H9 (cell line): ENCODE measurements around the gene DENND4A. TPM values are rescaled to one million over a fixed set of nuclear protein-coding genes. Genes with fewer than 3 reads are reported as not detected.
A peak's percentile ranks its signal among the peaks of the same experiment; 100 is the strongest.

ENCODE experiments used
- DNase-seq: peaks from one replicate; pipeline ENCODE4 v3.0.0-alpha.2; 2017
- H2AFZ ChIP-seq: one replicate; pipeline ENCODE4 v1.6.1; 2013; ENCODE audit warnings: mild to moderate bottlenecking, low read length, control low read depth, moderate library complexity
- H2AK5ac ChIP-seq: 2 replicates; pipeline ENCODE4 v1.6.1; 2013; ENCODE audit warnings: low read length, control low read depth, mixed read lengths; ENCODE audit not compliant: insufficient read length
- H2BK120ac ChIP-seq: one replicate; pipeline ENCODE4 v1.6.1; 2013; ENCODE audit warnings: low read depth, mild to moderate bottlenecking, low read length, control low read depth, inconsistent platforms; ENCODE audit not compliant: poor library complexity, severe bottlenecking
- H2BK12ac ChIP-seq: 2 replicates; pipeline ENCODE4 v1.6.1; 2013; ENCODE audit warnings: low read length, control low read depth, mixed read lengths, low read depth; ENCODE audit not compliant: insufficient read length
- H2BK15ac ChIP-seq: 2 replicates; pipeline ENCODE4 v1.6.1; 2013; ENCODE audit warnings: low read depth, low read length, control low read depth
- H2BK20ac ChIP-seq: one replicate; pipeline ENCODE4 v1.6.1; 2013; ENCODE audit warnings: low read depth, mild to moderate bottlenecking, low read length, control low read depth, inconsistent platforms; ENCODE audit not compliant: poor library complexity, severe bottlenecking
- H2BK5ac ChIP-seq: 2 replicates; pipeline ENCODE4 v1.6.1; 2013; ENCODE audit warnings: low read length, control low read depth, mixed read lengths; ENCODE audit not compliant: insufficient read length
- H3K14ac ChIP-seq: 2 replicates; pipeline ENCODE4 v1.6.1; 2013; ENCODE audit warnings: low read length, control low read depth; ENCODE audit not compliant: insufficient read depth
- H3K18ac ChIP-seq: 2 replicates; pipeline ENCODE4 v1.6.1; 2013; ENCODE audit warnings: low read depth, mild to moderate bottlenecking, mixed read lengths, low read length, control low read depth; ENCODE audit not compliant: insufficient read length
- H3K23ac ChIP-seq: 2 replicates; pipeline ENCODE4 v1.6.1; 2013; ENCODE audit warnings: low read length, control low read depth, mixed read lengths, low read depth; ENCODE audit not compliant: insufficient read length
- H3K23me2 ChIP-seq: 2 replicates; pipeline ENCODE4 v1.6.1; 2013; ENCODE audit warnings: low read depth, mild to moderate bottlenecking, mixed read lengths, low read length, control low read depth; ENCODE audit not compliant: insufficient read length, poor library complexity, severe bottlenecking
- H3K27ac ChIP-seq: 2 replicates; pipeline ENCODE4 v1.5.1; 2013; ENCODE audit warnings: low read length, control low read depth, mixed read lengths, low read depth; ENCODE audit not compliant: insufficient read length
- H3K27me3 ChIP-seq: 2 replicates; pipeline ENCODE4 v1.6.1; 2013; ENCODE audit warnings: low read length, control low read depth, inconsistent platforms; ENCODE audit not compliant: insufficient read depth
- H3K4ac ChIP-seq: 2 replicates; pipeline ENCODE4 v1.6.1; 2013; ENCODE audit warnings: low read depth, mild to moderate bottlenecking, control low read depth, inconsistent platforms, low read length, moderate library complexity
- H3K4me1 ChIP-seq: 2 replicates; pipeline ENCODE4 v1.6.1; 2013; ENCODE audit warnings: low read length, control low read depth, inconsistent platforms; ENCODE audit not compliant: insufficient read depth
- H3K4me2 ChIP-seq: 2 replicates; pipeline ENCODE4 v1.6.1; 2013; ENCODE audit warnings: low read length, control low read depth, mixed read lengths; ENCODE audit not compliant: insufficient read length, insufficient read depth
- H3K56ac ChIP-seq: 2 replicates; pipeline ENCODE4 v1.6.1; 2013; ENCODE audit warnings: low read depth, mild to moderate bottlenecking, mixed read lengths, low read length, control low read depth; ENCODE audit not compliant: insufficient read length
- H3K79me1 ChIP-seq: 2 replicates; pipeline ENCODE4 v1.6.1; 2013; ENCODE audit warnings: low read depth, mild to moderate bottlenecking, moderate library complexity, low read length, control low read depth, inconsistent platforms; ENCODE audit not compliant: insufficient read depth, poor library complexity, severe bottlenecking
- H3K79me2 ChIP-seq: 2 replicates; pipeline ENCODE4 v1.6.1; 2013; ENCODE audit warnings: low read length, control low read depth, inconsistent platforms; ENCODE audit not compliant: insufficient read depth
- H3K9ac ChIP-seq: 2 replicates; pipeline ENCODE4 v1.6.1; 2013; ENCODE audit warnings: low read length, control low read depth, mixed read lengths; ENCODE audit not compliant: insufficient read length; ENCODE audit errors: extremely low read depth
- H3K9me3 ChIP-seq: one replicate; pipeline ENCODE4 v1.6.1; 2013; ENCODE audit warnings: low read depth, low read length, inconsistent platforms; ENCODE audit not compliant: control insufficient read depth
- H3T11ph ChIP-seq: one replicate; pipeline ENCODE4 v1.6.1; 2013; ENCODE audit warnings: mild to moderate bottlenecking, low read length, control low read depth, inconsistent platforms
- H4K20me1 ChIP-seq: one replicate; pipeline ENCODE4 v1.6.1; 2013; ENCODE audit not compliant: control insufficient read depth, insufficient read length, insufficient read depth
- H4K5ac ChIP-seq: 2 replicates; pipeline ENCODE4 v1.6.1; 2013; ENCODE audit warnings: low read depth, mild to moderate bottlenecking, mixed read lengths, low read length, control low read depth; ENCODE audit not compliant: insufficient read length
- H4K8ac ChIP-seq: replicated peaks from 2 replicates; pipeline ENCODE4 v1.6.1; 2013; ENCODE audit warnings: low read length, control low read depth, mixed read lengths, low read depth; ENCODE audit not compliant: insufficient read length
- H4K91ac ChIP-seq: 2 replicates; pipeline ENCODE4 v1.6.1; 2013; ENCODE audit warnings: low read depth, mild to moderate bottlenecking, moderate library complexity, mixed read lengths, low read length, control low read depth; ENCODE audit not compliant: insufficient read length
- H3K27ac Mint-ChIP-seq, 3 experiments: 2 replicates in 2 of 3; 3 replicates in 1 of 3; pipeline ENCODE4 v1.8.0; 2020 to 2021; ENCODE audit warnings: mixed read lengths in 3 of 3, mild to moderate bottlenecking in 1 of 3, moderate library complexity in 1 of 3
- H3K27me3 Mint-ChIP-seq: 2 replicates; pipeline ENCODE4 v1.8.0; 2021; ENCODE audit warnings: low read depth, mild to moderate bottlenecking, moderate library complexity, mixed read lengths
- H3K36me3 Mint-ChIP-seq, 3 experiments: 2 replicates in 2 of 3; 3 replicates in 1 of 3; pipeline ENCODE4 v1.8.0; 2020 to 2021; ENCODE audit warnings: low read depth in 3 of 3, mixed read lengths in 3 of 3; ENCODE audit not compliant: insufficient read depth in 1 of 3
- H3K4me1 Mint-ChIP-seq, 2 experiments: 2 replicates each; pipeline ENCODE4 v1.8.0; 2020; ENCODE audit warnings: mixed read lengths in 2 of 2
- H3K4me3 Mint-ChIP-seq, 2 experiments: 2 replicates in 1 of 2; 3 replicates in 1 of 2; pipeline ENCODE4 v1.8.0; 2020 to 2021; ENCODE audit warnings: mild to moderate bottlenecking in 2 of 2, mixed read lengths in 2 of 2, moderate library complexity in 1 of 2
- H3K9me3 Mint-ChIP-seq, 2 experiments: 2 replicates in 1 of 2; 3 replicates in 1 of 2; pipeline ENCODE4 v1.8.0; 2020; ENCODE audit warnings: mild to moderate bottlenecking in 2 of 2, mixed read lengths in 2 of 2, moderate library complexity in 1 of 2
- CTCF ChIP-seq: fragments of 200-600 bp; sonication (generic); conservative IDR thresholded peaks from 3 replicates; pipeline ENCODE4 v1.8.0; 2021; ENCODE audit warnings: antibody characterized with exemption, mild to moderate bottlenecking
- WGBS: extraction: QIAGEN DNeasy Blood & Tissue Kit; methylation state at CpG from one replicate; pipeline ENCODE4 v1.1.7; 2013; ENCODE audit warnings: missing lambda C conversion rate, low lambda C conversion rate, mixed read lengths; ENCODE audit not compliant: insufficient read length; ENCODE audit errors: extremely low coverage; 5-methylcytosine and 5-hydroxymethylcytosine counted together
- total RNA-seq: library from RNA; stranded (reverse); gene quantifications from 2 replicates; pipeline ENCODE4 v1.2.1, GENCODE V29; 2021

DENND4A gene
- total RNA-seq, 1 experiment from 2014 or later, result 4.7 TPM

GRCh38 chr15:65611888-65612615, 180.0 kb downstream of the DENND4A start:
- peak overlapping the region; percentile 61 for H3K4me2 ChIP-seq
- H3K9me3 ChIP-seq, result no peaks in the 10 kb centered on the region
- peak overlapping the region; percentile 87 for H3K9ac ChIP-seq
- no peaks in the 10 kb centered on the region for H4K20me1 ChIP-seq
- no peak overlapping the region for H2AFZ ChIP-seq
- no peaks in the 10 kb centered on the region; the same call in none of the 2 replicates for H3K27me3 Mint-ChIP-seq
- H4K91ac ChIP-seq, result no peak overlapping the region
- H2BK5ac ChIP-seq, result no peak overlapping the region
- H3K9me3 Mint-ChIP-seq, result no peaks in the 10 kb centered on the region; a peak in 1 of 5 replicates
- H3K56ac ChIP-seq, result no peak overlapping the region
- no peak for TF ChIP-seq CTCF
- no peak overlapping the region for H4K8ac ChIP-seq
- H2BK20ac ChIP-seq, result no peak overlapping the region
- peaks cover 8% of the 10 kb centered on the region for H3K23me2 ChIP-seq
- H3K4me3 Mint-ChIP-seq, result peak overlapping the region; percentile 90 to 92
- peak overlapping the region; percentile 75 for H3K14ac ChIP-seq
- no peak overlapping the region for H2BK12ac ChIP-seq
- H3K23ac ChIP-seq, result no peak overlapping the region
- peaks cover 2% of the 10 kb centered on the region; the same call in 1 of the 2 replicates for H3K79me2 ChIP-seq
- H3K36me3 Mint-ChIP-seq, result peaks cover 0 to 1% (median under 1%) of the 10 kb centered on the region in 3 experiments; a peak in 1 of 7 replicates
- no peak overlapping the region for H2AK5ac ChIP-seq
- no peaks in the 10 kb centered on the region for H3K27me3 ChIP-seq
- H4K5ac ChIP-seq, result no peak overlapping the region
- H3K27ac ChIP-seq, result peak overlapping the region; percentile 41
- H3K4ac ChIP-seq, result peak overlapping the region; percentile 25; the same call in 1 of the 2 replicates
- peaks cover 16 to 21% of the 10 kb centered on the region in 2 experiments for H3K4me1 Mint-ChIP-seq
- no peak overlapping the region for H3T11ph ChIP-seq
- DNase-seq, result no peak
- peak overlapping the region; percentile 36 for H3K18ac ChIP-seq
- H2BK120ac ChIP-seq, result no peak overlapping the region
- H2BK15ac ChIP-seq, result no peak overlapping the region
- no peaks in the 10 kb centered on the region for H3K79me1 ChIP-seq
- H3K27ac Mint-ChIP-seq, result peak overlapping the region; percentile 89 to 99 (median 99)
- WGBS, result no CpG with 5 or more reads among the region's 5 CpGs
- peaks cover 2% of the 10 kb centered on the region; the same call in 1 of the 2 replicates for H3K4me1 ChIP-seq
